ENCODE data around the gene KIF26A.

KIF26A gene

GRCh38 chr14:104136472-104137296 lies 1.7 kb upstream of the KIF26A start:
- H3K9me3 ChIP-seq (ENCODE audit: control insufficient read depth, insufficient read depth, low read depth, low read length) = no peaks in the 10 kb centered on the region
- peaks cover 7% of the 10 kb centered on the region for H3K4me1 ChIP-seq (ENCODE audit: control insufficient read depth, insufficient read depth, low read length)
- no peak overlapping the region for H3K27ac ChIP-seq (ENCODE audit: extremely low read depth, low read depth, low read length)
- H3K4me3 ChIP-seq (ENCODE audit: low read depth, low read length) = peak overlapping the region; percentile 31
- POLR2A ChIA-PET = interaction anchor here (0.6 kb wide), 1 partner anchor 1112 kb away, joined by 6 read pairs; no protein-coding TSS in a partner anchor
- CTCF ChIA-PET = interaction anchor here (0.6 to 1.1 kb wide), 4 partner anchors 15 to 428 kb away, joined by 3 to 18 read pairs (median 4); no protein-coding TSS in a partner anchor
- H3K36me3 ChIP-seq (ENCODE audit: control insufficient read depth in 2 of 2, insufficient read depth in 1 of 2, low read length in 2 of 2) = peaks cover 0 to 1% of the 10 kb centered on the region in 2 experiments; a peak in 1 of 3 replicates
- TF ChIP-seq ZNF600 (tag by site-specific recombination; IDR thresholded peaks at IDR 0.05) = peak; percentile 70
- TF ChIP-seq ZFP41 (tag by site-specific recombination; IDR thresholded peaks at IDR 0.05; ENCODE audit: borderline replicate concordance) = no peak
- peak; percentile 78 for TF ChIP-seq ZBTB8A (tag by site-specific recombination; IDR thresholded peaks at IDR 0.05)
- peak; percentile 61 for TF ChIP-seq GLIS1 (tag by site-specific recombination; IDR thresholded peaks at IDR 0.05)
- TF ChIP-seq CTCF (tag by site-specific recombination; IDR thresholded peaks at IDR 0.05) = peak; percentile 28; the same call in 1 of the 2 replicates
- TF ChIP-seq ZNF341 (tag by site-specific recombination; IDR thresholded peaks at IDR 0.05; ENCODE audit: low read depth) = no peak; the same call in 1 of the 2 replicates
- TF ChIP-seq KLF8 (tag by site-specific recombination; IDR thresholded peaks at IDR 0.05) = peak; percentile 61; the same call in 1 of the 2 replicates
- no peak for TF ChIP-seq GFI1B (tag by site-specific recombination; IDR thresholded peaks at IDR 0.05)
- peak; percentile 63 for TF ChIP-seq GLIS2 (tag by site-specific recombination; IDR thresholded peaks at IDR 0.05)
- TF ChIP-seq SP7 (tag by site-specific recombination; IDR thresholded peaks at IDR 0.05) = 0 out of 2 replicates have a peak, but pooled peaks have one; percentile 23
- TF ChIP-seq TSHZ1 (tag by site-specific recombination; IDR thresholded peaks at IDR 0.05; ENCODE audit: borderline replicate concordance) = no peak
- peak; percentile 74 for TF ChIP-seq ZBTB10 (tag by site-specific recombination; IDR thresholded peaks at IDR 0.05)
- TF ChIP-seq KLF1 (tag by site-specific recombination; IDR thresholded peaks at IDR 0.05) = peak; percentile 96
- TF ChIP-seq ZBTB1 (tag by site-specific recombination; IDR thresholded peaks at IDR 0.05) = 0 out of 2 replicates have a peak, but pooled peaks have one; percentile 12
- peak; percentile 55 for TF ChIP-seq ZBTB20 (tag by site-specific recombination; IDR thresholded peaks at IDR 0.05)
- TF ChIP-seq SP2 (tag by site-specific recombination; IDR thresholded peaks at IDR 0.05) = peak; percentile 65
- TF ChIP-seq ZNF571 (tag by site-specific recombination; IDR thresholded peaks at IDR 0.05) = 0 out of 2 replicates have a peak, but pooled peaks have one; percentile 17
- no peak for TF ChIP-seq ZNF202 (tag by site-specific recombination; IDR thresholded peaks at IDR 0.05; ENCODE audit: borderline replicate concordance)
- peak; percentile 27; the same call in 1 of the 2 replicates for TF ChIP-seq EGR2 (tag by site-specific recombination; IDR thresholded peaks at IDR 0.05; ENCODE audit: low read depth)
- no peak for TF ChIP-seq ZSCAN23 (tag by site-specific recombination; IDR thresholded peaks at IDR 0.05)
- 0 out of 2 replicates have a peak, but pooled peaks have one; percentile 4 for TF ChIP-seq ZNF398 (tag by site-specific recombination; IDR thresholded peaks at IDR 0.05)
- peak; percentile 65 for TF ChIP-seq PATZ1 (tag by site-specific recombination; IDR thresholded peaks at IDR 0.05)
- TF ChIP-seq ZBTB26 (tag by site-specific recombination; optimal IDR thresholded peaks at IDR 0.05) = peak; percentile 71

Data from HEK293 (cell line).